Activated T-cell treated with anti-CD3 and anti-CD28 coated beads, Interleukin-2, amount 50 U/mL, for 48 hours (primary cell): ENCODE measurements around the gene PRSS36.
"Not testable (repeated sequence)": the region's sequence is repeated elsewhere in the genome, so short reads cannot be mapped to it uniquely, and the experiment has no call there.

Source experiments
- DNase-seq, 2 experiments: peaks; one replicate each; pipeline ENCODE4 v3.0.0-alpha.2; 2020

Gene PRSS36

DNA sequence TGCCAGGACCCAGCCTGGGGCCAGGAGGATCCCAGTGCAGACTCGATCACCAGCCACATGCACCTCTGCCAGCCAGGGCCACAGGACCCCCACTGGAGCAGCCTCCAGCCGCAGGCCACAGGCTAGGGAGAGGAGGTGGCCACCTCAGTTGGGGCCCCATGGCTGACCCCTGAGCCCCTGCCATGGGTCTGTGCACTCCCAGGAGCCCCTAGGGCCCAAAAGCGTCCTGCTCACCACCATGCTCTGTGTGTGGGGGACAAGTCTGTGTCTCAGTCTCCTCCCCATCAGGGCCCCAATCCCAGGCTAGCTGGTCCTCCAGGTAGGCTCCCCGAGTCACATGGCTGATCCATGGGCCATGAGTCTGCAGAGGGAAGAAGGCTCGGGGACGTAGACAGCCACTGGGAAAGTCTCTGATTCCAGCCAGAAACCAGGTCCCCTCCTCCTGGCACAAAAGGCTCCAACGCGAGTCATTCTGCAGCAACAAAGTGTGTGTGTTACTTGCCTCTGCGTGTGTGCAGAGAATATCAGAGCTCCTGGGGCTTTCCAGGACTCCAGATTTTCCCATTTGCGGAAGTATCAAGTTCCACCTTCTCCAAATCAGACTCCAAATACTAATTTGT is 8.3 kb downstream of the PRSS36 start:
- peak in 1 of 2 experiments; percentile 32 for DNase-seq

DNA sequence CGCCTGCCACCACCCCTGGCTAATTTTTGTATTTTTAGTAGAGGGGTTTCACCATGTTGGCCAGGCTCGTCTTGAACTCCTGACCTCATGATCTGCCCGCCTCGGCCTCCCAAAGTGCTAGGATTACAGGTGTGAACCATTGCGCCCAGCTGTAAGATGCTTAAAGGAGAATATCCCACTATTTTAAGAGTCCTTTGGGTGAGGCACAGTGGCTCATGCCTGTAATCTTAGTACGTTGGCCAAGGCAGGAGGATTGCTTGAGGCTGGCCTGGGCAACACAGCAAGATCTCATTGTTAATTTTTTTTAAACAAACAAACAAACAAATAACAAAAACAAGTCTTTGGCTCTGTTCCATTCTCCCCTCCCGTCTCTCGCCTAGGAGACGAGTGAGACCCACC is 8.8 kb downstream of the PRSS36 start:
- not testable (repeated sequence) for DNase-seq

DNA sequence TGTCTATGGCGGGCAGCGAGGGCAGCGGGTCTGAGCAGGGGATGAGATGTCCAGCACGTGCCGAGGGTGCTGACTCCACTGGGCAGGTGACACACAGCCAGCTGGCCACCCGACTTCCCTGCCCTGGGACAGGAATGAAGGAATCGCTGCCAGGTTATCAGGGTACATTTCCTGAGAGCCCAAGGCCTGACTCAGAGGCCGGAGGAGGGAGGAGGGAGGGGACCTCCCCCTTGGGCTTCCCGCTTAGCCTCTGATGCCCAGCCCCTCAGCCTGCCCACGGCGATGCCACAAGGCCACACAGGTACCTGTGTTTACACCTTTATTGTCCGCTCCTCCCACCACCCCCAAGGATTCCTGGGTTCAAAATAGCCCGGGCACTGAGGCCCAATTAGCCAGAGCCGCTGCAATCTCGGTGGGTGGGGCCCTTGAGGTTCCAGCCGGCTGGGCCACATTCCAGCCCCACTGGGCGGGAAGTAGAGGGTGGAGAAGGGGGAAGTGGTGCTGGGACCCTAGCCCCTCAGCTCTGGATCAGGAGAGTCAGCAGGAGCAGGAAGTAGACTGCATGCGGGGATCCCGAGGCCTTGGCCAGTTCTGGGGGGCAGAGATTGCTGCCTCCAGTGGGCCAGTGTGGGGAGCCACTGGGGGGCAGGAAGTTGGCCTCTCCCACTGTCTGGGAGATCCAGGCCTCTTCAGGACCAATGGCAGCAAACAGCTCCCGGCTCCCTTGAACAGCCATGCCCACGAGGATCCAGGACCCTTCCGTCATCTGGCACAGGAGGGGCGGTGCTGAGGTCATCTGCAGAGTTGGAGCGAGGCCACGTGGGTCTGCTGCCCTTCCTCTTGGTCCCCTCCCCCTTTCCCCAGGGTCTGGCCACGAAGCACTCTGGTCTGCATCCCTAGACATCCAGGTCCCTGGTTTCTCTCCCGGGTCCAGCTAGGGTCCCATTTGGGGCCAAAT is 11.0 kb downstream of the PRSS36 start:
- no peak for DNase-seq

DNA sequence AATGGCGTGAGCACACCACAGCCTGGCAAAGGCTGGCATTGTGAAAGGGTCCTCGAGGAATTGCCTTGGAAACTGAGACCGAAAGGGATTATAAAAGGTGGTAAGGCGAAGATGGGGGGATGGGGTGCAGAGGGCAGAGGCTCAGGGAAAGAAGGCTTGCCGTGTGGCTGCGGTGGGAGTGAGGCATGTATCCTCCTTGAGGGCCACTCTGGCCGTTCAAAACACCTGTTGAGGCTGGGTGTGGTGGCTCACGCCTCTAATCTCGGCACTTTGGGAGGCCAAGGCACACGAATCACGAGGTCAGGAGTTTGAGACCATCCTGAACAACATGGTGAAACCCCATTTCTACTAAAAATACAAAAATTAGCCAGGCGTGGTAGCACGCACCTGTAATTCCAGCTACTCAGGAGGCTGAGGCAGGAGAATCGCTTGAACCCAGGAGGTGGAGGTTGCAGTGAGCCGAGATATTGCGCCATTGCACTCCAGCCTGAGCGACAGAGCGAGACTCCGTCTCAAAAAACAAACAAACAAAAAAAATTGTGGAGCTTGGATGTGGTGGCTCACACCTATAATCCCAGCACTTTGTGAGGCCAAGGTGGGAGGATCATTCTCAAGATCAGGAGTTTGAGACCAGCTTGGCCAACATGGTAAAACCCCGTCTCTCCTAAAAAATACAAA is 12.9 kb downstream of the PRSS36 start:
- DNase-seq = not testable (repeated sequence)

DNA sequence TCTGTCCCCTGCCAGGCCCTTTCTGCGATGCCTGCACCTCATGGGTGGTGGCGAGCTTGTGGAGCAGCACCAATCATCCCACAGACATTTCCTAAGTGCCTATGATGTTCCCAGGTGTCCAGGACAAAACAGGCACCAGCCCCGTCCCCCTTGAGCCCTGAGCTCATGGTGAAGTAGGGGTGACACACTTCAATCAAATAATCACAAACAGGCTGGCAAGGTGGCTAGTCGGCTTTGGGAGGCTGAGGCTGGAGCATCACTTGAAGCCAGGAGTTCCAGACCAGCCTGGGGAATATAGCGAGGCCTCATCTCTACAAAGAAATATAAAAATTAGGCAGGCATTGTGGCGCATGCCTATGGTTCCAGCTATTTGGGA is 13.6 kb downstream of the PRSS36 start:
- no peak for DNase-seq

DNA sequence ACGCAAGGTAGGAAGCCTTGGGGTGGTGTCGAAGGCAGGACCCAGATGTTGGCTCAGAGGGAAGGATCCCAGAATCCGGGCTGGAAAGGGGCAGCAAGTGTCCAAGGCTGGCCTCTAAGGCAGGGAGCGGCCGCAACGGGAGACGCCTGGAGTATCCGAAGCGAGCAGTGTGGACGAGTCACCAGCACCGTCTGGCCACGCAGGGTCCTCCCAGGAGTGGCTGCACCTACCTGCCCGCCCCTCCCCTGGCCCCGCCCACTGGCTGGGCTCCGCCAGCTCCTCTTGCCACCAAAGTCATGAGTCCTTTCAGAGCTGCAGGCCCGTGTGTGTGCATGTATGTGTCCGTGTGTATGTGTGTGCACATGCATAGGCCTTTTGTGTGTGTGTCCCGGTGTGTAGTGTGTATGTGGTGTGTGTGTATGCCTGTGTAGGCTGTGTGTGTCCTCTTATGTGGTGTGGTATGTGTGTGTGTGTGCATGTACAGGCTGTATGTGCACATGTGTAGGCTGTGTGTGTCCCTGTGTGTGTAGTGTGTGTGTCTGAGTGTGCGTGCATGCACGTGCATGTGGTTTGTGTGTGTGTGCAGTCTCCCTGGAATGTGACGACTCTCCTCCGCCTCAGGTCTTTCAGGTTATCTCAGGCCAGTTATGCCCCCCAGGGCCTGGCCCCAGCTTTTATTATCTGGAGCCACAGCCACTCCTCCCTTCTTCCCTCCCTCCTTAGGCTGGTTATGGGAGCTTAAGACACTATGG is 14.2 kb downstream of the PRSS36 start, which contains the start of gene PRSS8:
PRSS8 (minus strand) TSS at position 193 of the 752 bp plus-strand sequence. CDS start 229 bp downstream, outside the sequence.
- DNase-seq = peak in 1 of 2 experiments; percentile 28

DNA sequence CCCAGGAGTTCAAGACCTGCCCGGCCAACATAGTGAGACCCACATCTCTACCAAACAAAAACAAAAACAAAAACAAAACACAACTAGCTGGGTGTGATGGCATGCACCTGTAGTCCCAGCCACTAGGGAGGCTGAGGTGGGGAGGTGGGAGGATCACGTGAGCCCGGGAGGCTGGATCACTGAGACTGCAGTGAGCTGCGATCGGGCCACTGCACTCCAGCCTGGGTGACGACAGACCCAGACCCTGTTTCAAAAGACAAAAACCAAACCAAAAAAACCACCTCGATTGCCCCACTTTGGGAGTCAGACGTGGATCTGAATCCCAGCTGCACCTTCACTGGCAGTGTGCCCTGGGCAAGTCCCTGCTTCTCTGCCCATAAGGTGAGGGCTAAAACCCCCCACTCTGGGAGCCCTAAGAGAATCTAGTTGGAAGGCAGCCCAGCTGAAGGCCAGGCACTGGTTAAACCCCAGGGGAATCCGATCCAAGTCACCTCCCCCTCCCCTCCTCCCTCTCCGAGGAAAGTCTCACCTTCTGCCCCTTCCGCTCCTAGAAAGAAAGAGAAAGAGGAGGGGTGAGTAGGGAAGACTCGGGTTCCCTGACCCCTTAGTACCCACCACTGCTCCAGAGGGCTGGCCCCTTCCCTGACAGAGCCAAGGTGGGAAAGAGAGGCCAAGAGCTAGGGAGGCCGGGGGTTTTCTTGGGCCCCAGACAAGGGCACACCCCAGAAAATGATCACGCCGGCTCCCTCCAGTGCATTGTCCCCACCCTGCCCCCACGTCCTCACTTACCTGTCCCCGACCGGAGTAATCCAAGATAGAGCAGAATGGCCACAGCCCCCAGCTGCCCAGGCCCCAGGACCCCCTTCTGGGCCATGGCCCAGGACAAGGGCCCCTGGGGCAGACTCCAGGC is 15.0 kb downstream of the PRSS36 start:
- no peak for DNase-seq

DNA sequence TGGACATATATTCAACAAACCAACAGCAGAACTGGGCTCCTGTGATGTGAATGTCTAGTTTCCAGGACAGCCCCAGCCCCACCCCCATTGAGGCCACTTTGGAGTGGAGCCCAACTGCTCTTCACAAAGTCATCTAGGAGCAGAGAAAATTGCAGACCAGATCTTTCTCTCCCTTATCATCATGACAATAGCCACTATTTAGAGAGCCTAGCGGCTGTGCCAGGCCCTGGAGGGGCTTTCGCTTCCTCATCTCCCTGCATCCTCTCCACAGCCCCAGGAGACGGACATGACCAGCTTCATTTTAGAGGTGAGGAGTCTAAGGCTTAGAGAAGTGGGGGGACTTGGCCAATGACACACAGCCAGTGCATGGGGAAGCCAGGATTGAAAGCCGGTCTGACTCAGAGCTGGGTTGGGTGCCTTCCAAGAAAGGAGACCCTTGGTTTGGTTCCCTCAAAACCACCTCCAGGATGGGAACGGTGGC is 15.7 kb downstream of the PRSS36 start:
- DNase-seq = no peak

DNA sequence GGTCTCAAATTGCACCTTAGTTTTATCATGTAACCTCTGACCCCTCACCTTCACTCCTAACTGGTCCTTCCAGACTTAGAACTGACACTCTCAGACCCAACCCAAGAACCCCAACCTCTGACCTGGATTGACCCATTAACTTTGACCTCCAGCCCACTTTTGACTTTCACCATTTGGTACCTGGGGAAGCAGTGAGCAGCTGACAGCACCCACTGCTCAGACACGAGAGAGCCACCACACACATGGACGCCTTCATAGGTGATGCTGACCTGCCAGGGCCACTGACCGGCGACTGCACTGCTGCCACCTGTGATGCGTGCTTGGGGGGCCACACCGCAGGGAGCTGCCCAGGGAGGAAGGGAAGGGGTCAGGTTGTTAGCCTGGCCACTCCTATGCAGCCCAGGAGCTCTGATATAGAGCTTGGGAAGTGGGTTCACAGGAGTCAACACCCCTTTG is 16.8 kb downstream of the PRSS36 start:
- DNase-seq = no peak

DNA sequence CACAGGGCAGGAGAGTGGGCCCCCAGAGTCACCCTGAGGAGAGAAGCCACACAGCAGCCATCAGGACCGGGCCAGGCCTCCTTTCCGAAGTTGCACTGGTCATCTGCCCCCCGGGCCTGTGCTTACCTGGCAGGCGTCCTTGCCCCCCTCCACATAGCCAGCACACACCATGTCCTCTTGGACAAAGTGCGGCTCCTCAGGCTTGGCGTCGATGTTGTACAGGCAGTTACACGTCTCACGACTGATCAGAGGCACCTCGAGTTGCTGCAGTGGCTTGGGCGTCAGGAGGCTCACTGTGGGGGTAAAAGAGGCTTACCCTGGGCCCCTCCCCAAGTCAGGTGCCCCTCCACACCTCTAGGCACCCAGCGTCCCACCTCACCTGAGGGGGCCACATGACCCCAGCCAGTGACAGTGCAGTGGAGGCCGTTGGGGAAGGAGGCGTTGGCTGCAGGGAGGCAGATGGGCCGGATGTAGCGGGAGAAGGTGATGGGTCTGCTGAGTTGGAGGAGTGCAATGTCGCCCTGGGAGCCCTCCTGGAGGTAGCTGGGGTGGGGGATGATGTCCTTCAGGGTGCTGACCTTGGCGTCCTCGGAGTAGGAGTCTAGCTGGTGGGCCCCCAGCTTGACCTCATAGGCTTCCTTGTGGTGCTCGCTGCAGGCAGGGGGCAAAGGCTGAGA is 17.4 kb downstream of the PRSS36 start:
- DNase-seq = no peak

DNA sequence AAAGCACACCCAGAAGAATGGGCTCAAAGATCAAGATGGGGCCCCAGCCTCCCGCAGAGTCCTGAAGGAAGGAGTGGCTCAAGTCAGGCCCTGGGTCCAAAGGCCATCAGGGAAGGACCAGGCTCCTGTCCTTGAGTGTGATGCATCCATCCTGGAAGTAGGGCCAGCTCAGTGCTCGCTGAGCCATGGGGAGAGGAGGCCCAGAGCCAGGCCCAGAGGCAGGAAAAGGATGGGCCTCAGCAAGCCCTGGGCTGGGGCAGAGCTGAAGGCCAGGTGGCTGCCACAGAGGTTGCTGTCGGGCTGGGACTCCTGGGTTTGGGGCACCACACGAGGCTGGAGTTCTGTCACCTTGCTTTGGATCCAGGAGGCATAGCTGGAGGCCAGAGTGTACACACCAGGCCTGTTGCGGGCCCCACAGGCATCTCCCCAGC is 18.0 kb downstream of the PRSS36 start:
- no peak for DNase-seq

DNA sequence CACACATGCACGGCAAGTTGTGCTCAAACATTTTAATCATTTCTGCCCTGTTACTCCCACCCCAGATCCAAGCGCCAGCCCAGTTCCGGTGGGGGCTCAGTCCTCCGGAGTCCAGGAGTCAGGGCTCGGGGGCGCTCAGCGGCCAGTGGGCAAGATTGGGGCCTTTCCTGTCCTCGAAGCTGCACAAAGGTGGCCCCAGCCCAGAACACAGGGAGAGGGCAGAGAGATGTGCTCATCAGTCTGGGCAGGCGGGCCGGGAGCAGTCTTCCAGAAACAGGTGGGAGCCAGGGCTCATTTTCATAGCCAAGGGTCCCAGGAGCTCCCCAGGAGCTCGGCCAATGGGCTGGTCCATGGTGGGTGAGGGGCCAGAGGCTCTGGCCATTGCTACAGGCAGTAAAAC is 18.4 kb downstream of the PRSS36 start:
- DNase-seq = no peak

DNA sequence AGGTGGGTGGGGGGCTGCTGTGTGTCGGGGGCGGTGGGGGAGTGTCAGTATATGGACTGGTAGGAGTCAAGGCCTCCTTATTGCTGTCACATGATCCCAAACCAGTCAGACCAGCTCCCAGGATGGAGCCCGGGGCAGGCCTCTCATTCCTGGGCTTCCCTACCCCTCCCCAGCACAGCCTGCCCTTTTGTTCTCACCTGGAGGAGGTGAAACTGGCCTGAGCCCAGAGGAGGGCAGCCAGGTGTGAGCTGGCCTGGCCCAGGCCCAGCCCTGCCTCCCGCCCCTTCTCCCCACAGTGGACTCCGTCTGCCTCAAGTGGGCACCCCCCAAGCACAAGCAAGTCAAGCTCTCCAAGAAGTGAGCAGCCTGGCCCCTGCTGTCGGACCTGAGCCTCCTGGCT is 19.0 kb downstream of the PRSS36 start:
- no peak for DNase-seq

DNA sequence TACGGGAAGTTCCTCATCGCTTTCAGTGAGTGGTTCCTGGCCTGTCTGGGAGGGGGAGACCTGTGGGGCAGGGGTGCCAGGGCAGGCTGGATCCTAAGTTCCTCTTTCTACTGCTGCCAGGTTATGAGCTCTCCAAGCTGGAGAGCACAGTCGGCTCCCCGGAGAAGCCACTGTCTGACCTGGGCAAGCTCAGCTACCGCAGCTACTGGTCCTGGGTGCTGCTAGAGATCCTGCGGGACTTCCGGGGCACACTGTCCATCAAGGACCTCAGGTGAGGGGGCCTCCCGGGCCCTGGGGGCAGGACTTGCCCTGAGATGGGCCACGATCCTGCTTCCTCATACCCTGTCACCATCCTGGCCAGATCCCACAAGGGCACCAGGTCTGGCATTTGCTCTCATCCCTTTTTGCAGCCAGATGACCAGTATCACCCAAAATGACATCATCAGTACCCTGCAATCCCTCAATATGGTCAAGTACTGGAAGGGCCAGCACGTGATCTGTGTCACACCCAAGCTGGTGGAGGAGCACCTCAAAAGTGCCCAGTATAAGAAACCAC is 19.5 kb downstream of the PRSS36 start:
- no peak for DNase-seq

DNA sequence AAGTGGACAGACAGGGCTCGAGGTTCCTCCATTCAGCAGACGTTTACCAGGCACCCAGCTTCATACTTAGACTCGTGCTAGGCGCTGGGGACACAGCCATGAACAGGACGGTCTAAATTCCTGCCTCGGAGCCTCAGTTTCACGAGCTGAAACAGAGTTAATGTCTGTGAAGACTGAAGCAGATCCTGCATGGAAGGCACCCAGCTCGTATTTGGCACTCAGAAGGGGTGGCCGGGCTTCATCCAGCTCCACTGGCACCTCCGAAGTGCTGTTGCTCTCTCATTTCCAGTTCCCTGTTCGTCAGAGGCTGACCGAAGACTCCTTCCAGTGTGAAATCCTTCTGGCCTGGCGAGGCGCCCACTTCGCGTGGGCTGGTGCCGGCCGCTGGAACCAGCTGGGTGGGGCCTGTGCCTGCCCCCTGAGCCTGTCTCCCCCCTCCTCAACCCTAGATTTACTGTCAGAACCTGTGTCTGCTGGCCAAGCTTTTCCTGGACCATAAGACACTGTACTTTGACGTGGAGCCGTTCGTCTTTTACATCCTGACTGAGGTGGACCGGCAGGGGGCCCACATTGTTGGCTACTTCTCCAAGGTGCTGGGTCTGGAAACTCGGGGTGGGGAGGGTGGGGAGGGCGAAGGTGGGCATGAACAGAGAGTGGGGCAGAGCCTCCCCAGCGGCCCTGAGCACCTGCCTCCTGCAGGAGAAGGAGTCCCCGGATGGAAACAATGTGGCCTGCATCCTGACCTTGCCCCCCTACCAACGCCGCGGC is 20.1 kb downstream of the PRSS36 start:
- no peak for DNase-seq

DNA sequence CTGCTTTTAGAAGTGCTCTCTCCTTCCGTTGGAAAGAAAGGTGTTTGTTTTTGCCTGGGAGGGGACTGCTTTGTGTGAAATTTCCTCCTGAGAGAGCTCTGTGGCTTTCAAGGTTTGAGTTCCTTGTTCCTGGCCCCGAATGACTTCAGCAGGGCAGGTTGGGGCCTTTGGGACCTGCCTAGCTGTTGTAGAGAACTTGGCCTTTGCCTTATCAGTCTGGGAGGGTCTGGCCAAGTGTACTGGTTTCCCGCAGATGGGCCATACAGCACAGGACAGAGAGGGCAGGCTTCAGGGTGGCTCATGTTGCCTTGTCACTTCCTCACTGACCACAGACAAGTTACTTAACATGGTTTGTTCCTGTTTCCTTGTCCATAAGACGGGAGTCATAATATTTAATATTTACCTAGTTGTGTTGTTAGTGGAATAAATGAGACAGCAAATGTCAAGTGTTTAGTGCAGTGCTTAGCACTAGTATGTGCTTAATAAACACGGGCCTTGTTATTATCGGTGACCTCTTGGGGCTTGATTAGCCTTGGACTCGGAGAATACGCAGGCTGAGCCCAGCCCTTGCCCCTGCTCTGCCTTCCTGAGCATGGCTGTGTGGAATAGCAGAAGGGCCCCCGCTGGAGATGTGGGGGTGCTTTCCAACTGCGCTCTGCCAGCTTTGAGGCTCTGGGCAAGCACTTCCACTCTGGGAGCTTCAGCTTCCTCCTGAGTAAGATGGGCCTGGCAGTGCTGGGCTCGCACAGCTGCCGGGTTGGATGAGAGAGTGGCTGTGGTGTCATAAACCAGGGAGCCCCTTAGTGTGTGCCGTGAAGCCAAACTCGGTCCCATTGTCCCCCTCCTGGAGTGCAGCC is 20.9 kb downstream of the PRSS36 start:
- no peak for DNase-seq

DNA sequence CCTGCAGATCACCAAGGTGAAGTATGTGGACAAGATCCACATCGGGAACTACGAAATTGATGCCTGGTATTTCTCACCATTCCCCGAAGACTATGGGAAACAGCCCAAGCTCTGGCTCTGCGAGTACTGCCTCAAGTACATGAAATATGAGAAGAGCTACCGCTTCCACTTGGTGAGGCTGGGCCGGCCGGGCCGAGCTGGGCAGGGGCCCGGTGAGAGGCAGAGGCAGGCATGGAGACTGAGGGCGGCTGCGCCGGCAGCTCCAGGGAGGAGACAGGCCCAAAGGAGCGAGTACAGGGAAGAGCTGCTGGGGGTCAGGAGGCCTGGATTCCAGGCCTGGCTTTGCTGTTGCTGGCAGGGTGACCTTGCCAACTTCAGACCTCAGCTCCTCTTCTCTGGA is 22.7 kb downstream of the PRSS36 start:
- no peak for DNase-seq

DNA sequence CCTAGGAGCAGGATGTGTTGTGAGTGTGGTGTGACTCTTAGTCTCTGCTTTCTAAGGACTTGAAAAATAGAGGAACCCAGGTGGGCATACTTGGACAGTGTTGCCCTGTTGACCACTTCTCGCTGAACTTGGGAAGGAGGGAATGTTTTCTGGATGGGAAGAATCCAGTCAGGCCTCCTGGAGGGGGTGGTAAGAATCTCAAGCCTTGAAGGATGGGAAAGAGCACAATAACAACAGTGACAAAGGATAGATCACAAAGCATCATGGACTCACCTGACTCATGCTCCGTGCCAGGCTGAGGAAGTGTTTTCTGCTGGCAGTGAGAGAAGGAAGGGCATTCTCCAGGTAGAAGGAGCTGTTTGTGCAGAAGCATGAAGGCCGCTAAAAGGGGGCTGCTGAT is 24.0 kb downstream of the PRSS36 start:
- no peak for DNase-seq

DNA sequence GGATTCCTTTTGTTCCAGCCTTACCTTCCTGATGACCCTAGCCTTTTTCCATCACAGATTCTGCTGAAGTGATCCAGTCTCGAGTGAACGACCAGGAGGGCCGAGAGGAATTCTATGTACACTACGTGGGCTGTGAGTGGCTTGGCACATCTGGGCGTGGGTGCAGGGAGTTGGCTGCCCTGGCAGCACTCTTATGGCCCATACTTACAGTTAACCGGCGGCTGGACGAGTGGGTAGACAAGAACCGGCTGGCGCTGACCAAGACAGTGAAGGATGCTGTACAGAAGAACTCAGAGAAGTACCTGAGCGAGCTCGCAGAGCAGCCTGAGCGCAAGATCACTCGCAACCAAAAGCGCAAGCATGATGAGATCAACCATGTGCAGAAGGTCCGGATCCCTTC is 29.7 kb downstream of the PRSS36 start:
- no peak for DNase-seq
